Caco-2 (cell line): ENCODE measurements around the gene SCNN1A. TPM values are rescaled to one million over a fixed set of nuclear protein-coding genes. Genes with fewer than 3 reads are reported as not detected.

Source experiments
- BruUV-seq: library from RNA; stranded (reverse); fragments of 400-500 nt; replicated peaks from 2 replicates; lab custom pipeline; 2021; lab: Mats Ljungman, UMichigan
- CTCF ChIA-PET: fragments of 300-600 bp; sonication (Branson Sonifier 250); formaldehyde crosslinking; loops from one replicate; lab custom pipeline; 2022; ENCODE audit warnings: antibody characterized with exemption; lab: Charles Lee
- POLR2A ChIA-PET: fragments of 300-600 bp; sonication (Branson Sonifier 250); formaldehyde crosslinking; loops from one replicate; lab custom pipeline; 2022; ENCODE audit warnings: antibody characterized with exemption; lab: Charles Lee
- DNase-seq, 2 experiments: peaks; one replicate each; pipeline versions ENCODE4 v3.0.0 to v3.0.0-alpha.2; 2020 to 2022
- H3K27me3 ChIP-seq: replicated peaks from 2 replicates; pipeline ENCODE4 v1.6.0; 2011; ENCODE audit warnings: low read length; ENCODE audit not compliant: control insufficient read depth, insufficient read depth
- H3K36me3 ChIP-seq: 2 replicates; pipeline ENCODE4 v1.5.1; 2011; ENCODE audit warnings: low read length; ENCODE audit not compliant: control insufficient read depth, insufficient read depth
- H3K4me1 ChIP-seq: fragments of 250-450 bp; sonication (Bioruptor Pico); 2 replicates; pipeline ENCODE4 v1.5.1; 2020; ENCODE audit warnings: mild to moderate bottlenecking
- H3K4me3 ChIP-seq: 2 replicates; pipeline ENCODE4 v1.5.1; 2011; ENCODE audit warnings: low read depth, mild to moderate bottlenecking, control low read depth, low read length
- H3K9me3 ChIP-seq: fragments of 250-450 bp; sonication (Bioruptor Pico); 2 replicates; pipeline ENCODE4 v1.5.1; 2020; ENCODE audit warnings: mild to moderate bottlenecking, moderate library complexity
- H3K27ac Mint-ChIP-seq: one replicate; pipeline ENCODE4 v1.8.0; 2022; ENCODE audit warnings: mixed read lengths; ENCODE audit not compliant: unreplicated experiment
- H3K27me3 Mint-ChIP-seq: one replicate; pipeline ENCODE4 v1.8.0; 2022; ENCODE audit warnings: mixed read lengths; ENCODE audit not compliant: insufficient read depth, unreplicated experiment
- H3K36me3 Mint-ChIP-seq: one replicate; pipeline ENCODE4 v1.8.0; 2022; ENCODE audit warnings: mild to moderate bottlenecking, mixed read lengths; ENCODE audit not compliant: insufficient read depth, unreplicated experiment
- H3K4me1 Mint-ChIP-seq: one replicate; pipeline ENCODE4 v1.8.0; 2022; ENCODE audit warnings: low read depth, mixed read lengths; ENCODE audit not compliant: unreplicated experiment
- H3K4me3 Mint-ChIP-seq: one replicate; pipeline ENCODE4 v1.8.0; 2022; ENCODE audit warnings: mild to moderate bottlenecking, moderate library complexity, mixed read lengths; ENCODE audit not compliant: unreplicated experiment
- H3K9me3 Mint-ChIP-seq: one replicate; pipeline ENCODE4 v1.8.0; 2022; ENCODE audit warnings: mixed read lengths; ENCODE audit not compliant: unreplicated experiment
- intact Hi-C: fragments of 100-400 bp; cut with micrococcal nuclease; formaldehyde crosslinking; loops from one replicate; pipeline ENCODE4 v1.10.0; 2022; ENCODE audit not compliant: unreplicated experiment
- total RNA-seq: library from RNA; stranded (reverse); gene quantifications from 2 replicates; pipeline ENCODE4 v1.2.3, GENCODE V29; 2022
- TF ChIP-seq, protein P1 (sequence below), 2 experiments: fragments of 200-600 bp in 1 of 2; IDR thresholded peaks; 1 replicate in 1 of 2; 2 replicates in 1 of 2; pipeline versions ENCODE4 v1.5.1 to v1.8.0; 2011 to 2022; ENCODE audit warnings: antibody characterized with exemption in 1 of 2, control low read depth in 1 of 2, inconsistent platforms in 1 of 2, low read depth in 1 of 2, low read length in 1 of 2, mild to moderate bottlenecking in 1 of 2, moderate library complexity in 1 of 2; ENCODE audit not compliant: insufficient read depth in 1 of 2, severe bottlenecking in 1 of 2, unreplicated experiment in 1 of 2

SCNN1A gene
- total RNA-seq, 1 experiment from 2014 or later: 52.6 TPM

DNA sequence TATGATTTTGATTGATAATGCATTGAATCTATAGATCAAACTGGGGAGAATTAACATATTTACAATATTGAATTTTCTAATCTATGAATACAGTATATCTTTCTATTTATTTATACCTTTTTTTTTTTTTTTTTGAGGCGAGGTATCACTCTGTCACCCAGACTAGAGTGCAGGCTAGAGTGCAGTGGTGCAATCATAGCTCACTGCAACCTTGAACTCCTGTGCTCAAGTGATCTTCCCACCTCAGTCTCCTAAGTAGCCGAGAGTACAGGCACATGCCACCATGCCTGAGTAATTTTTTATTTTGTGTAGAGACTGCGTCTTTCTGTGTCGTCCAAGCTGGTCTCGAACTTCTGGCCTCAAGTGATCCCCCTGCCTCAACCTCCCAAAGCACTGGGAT is 29.0 kb upstream of the SCNN1A start:
- Mint-ChIP-seq H3K9me3 (peaks cover 16% of the 10 kb centered on the region), H3K4me3 (no peak overlapping the region), H3K4me1 (peaks cover 12% of the 10 kb centered on the region), H3K36me3 (peaks cover 8% of the 10 kb centered on the region), H3K27ac (no peak overlapping the region), H3K27me3 (no peaks in the 10 kb centered on the region)
- ChIA-PET POLR2A (interaction anchor here (0.6 to 0.7 kb wide), 2 partner anchors 34 to 86 kb away, joined by 8 to 14 read pairs; no protein-coding TSS in a partner anchor), CTCF (no interaction called here)
- H3K9me3 ChIP-seq: peaks cover 5% of the 10 kb centered on the region; the same call in 1 of the 2 replicates
- H3K4me3 ChIP-seq: no peak overlapping the region
- no peak for DNase-seq
- no peaks in the 10 kb centered on the region for H3K36me3 ChIP-seq
- intact Hi-C loops: no loop called here
- 0 out of 2 replicates have a peak, but pooled peaks cover 4% of the 10 kb centered on the region for H3K4me1 ChIP-seq
- no TSS peak for BruUV-seq
- H3K27me3 ChIP-seq: no peaks in the 10 kb centered on the region
- TF ChIP-seq, protein P1, sequence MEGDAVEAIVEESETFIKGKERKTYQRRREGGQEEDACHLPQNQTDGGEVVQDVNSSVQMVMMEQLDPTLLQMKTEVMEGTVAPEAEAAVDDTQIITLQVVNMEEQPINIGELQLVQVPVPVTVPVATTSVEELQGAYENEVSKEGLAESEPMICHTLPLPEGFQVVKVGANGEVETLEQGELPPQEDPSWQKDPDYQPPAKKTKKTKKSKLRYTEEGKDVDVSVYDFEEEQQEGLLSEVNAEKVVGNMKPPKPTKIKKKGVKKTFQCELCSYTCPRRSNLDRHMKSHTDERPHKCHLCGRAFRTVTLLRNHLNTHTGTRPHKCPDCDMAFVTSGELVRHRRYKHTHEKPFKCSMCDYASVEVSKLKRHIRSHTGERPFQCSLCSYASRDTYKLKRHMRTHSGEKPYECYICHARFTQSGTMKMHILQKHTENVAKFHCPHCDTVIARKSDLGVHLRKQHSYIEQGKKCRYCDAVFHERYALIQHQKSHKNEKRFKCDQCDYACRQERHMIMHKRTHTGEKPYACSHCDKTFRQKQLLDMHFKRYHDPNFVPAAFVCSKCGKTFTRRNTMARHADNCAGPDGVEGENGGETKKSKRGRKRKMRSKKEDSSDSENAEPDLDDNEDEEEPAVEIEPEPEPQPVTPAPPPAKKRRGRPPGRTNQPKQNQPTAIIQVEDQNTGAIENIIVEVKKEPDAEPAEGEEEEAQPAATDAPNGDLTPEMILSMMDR (IDR thresholded peaks at IDR 0.05; ENCODE audit: insufficient read depth in 1 of 2, low read depth in 1 of 2, low read length in 1 of 2, severe bottlenecking in 1 of 2, unreplicated experiment in 1 of 2): no peak

DNA sequence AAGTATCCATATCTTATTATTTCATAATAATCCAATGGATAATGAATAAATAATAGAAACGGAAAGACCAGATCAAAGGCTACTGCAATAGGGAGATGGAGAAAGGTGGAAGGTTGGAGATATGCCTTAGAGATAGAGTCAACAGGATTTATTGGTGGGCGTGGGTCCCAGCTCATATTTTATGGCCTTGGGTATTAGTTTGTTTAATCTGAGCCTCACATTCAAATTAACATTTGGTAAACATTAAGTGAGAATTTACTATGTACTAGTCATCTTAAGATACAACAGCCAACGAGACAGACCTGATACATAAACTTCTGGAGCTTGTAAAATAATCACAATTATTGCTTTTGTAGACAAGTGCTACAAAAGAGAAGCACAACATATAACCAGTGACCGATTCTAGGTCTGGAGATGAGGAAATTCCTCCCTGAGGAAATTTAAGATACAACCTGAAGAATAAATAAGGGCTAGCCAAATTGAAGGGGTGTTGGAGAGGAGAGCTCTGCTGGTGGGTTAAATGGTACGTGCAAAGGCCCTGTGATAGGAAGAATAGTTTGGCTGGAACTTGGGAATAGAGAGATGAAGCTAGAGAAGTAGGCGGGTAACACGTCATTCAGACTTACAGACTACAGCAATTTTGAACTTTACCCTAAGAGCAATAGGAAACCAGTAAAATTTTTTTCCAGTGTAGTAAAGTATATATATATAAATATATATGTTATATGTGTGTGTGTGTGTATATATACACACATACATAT is 24.7 kb upstream of the SCNN1A start:
- BruUV-seq: no TSS peak
- H3K36me3 ChIP-seq: no peaks in the 10 kb centered on the region
- Mint-ChIP-seq H3K27ac (no peak overlapping the region), H3K27me3 (no peaks in the 10 kb centered on the region), H3K4me1 (peaks cover 7% of the 10 kb centered on the region), H3K4me3 (no peak overlapping the region), H3K9me3 (peaks cover 9% of the 10 kb centered on the region), H3K36me3 (peaks cover 5% of the 10 kb centered on the region)
- no peak overlapping the region for H3K4me3 ChIP-seq
- H3K27me3 ChIP-seq: no peaks in the 10 kb centered on the region
- intact Hi-C loops: loop anchor here (1.0 kb wide), 1 partner anchor 24 kb away; no protein-coding TSS in a partner anchor
- ChIA-PET POLR2A (no interaction called here), CTCF (interaction anchor here (0.6 kb wide), 1 partner anchor 305 kb away, joined by 4 read pairs; no protein-coding TSS in a partner anchor)
- H3K9me3 ChIP-seq: no peaks in the 10 kb centered on the region
- TF ChIP-seq, protein P1 (IDR thresholded peaks at IDR 0.05; ENCODE audit: insufficient read depth in 1 of 2, low read depth in 1 of 2, low read length in 1 of 2, severe bottlenecking in 1 of 2, unreplicated experiment in 1 of 2): no peak
- H3K4me1 ChIP-seq: no peaks in the 10 kb centered on the region
- no peak for DNase-seq

DNA sequence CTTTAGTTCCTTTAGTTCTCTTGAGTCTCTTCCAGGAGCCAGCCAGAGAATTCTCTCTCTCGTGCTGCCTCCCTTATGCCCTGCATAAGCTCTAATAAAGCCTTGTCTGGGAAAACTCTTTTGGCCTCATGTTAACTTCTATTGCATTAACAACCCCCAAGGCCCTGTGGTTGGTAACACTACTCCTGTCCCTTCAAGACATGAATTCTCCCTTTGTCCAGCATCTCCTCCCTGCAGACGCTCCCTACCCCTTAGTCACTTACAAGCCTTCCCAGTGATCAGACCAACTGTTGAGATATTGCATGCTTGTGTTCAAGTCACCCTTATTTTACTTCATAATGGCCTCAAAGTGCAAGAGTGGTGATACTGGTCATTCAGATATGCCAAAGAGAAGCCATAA is 20.7 kb upstream of the SCNN1A start:
- TF ChIP-seq, protein P1 (IDR thresholded peaks at IDR 0.05; ENCODE audit: insufficient read depth in 1 of 2, low read depth in 1 of 2, low read length in 1 of 2, severe bottlenecking in 1 of 2, unreplicated experiment in 1 of 2): no peak
- Histone ChIP-seq H3K27me3 (no peaks in the 10 kb centered on the region), H3K4me1 (no peaks in the 10 kb centered on the region), H3K4me3 (no peak overlapping the region), H3K36me3 (no peaks in the 10 kb centered on the region), H3K9me3 (no peaks in the 10 kb centered on the region)
- peaks cover 7% of the 10 kb centered on the region for H3K4me1 Mint-ChIP-seq
- no peaks in the 10 kb centered on the region for H3K27me3 Mint-ChIP-seq
- BruUV-seq: no TSS peak
- CTCF ChIA-PET: no interaction called here
- peaks cover 22% of the 10 kb centered on the region for H3K36me3 Mint-ChIP-seq
- H3K4me3 Mint-ChIP-seq: no peak overlapping the region
- intact Hi-C loops: no loop called here
- no peak for DNase-seq
- POLR2A ChIA-PET: no interaction called here
- H3K27ac Mint-ChIP-seq: no peak overlapping the region
- peaks cover 9% of the 10 kb centered on the region for H3K9me3 Mint-ChIP-seq
